Ectodermal cell (in vitro differentiated cells): Measurements from ENCODE around the gene PARD3B.

Experiments
- H3K27ac ChIP-seq: 2 replicates; pipeline ENCODE4 v1.7.0; 2013; ENCODE audit warnings: mild to moderate bottlenecking, low read depth, low read length; ENCODE audit not compliant: insufficient read depth, poor library complexity, severe bottlenecking
- H3K27me3 ChIP-seq: 2 replicates; pipeline ENCODE4 v1.7.0; 2013; ENCODE audit warnings: mild to moderate bottlenecking, low read length; ENCODE audit not compliant: insufficient read depth, control insufficient read depth, poor library complexity, severe bottlenecking
- H3K36me3 ChIP-seq: one replicate; pipeline ENCODE4 v1.7.0; 2013; ENCODE audit warnings: low read length; ENCODE audit not compliant: control insufficient read depth, insufficient read depth
- H3K4me1 ChIP-seq: one replicate; pipeline ENCODE4 v1.7.0; 2013; ENCODE audit warnings: low read length; ENCODE audit not compliant: control insufficient read depth, insufficient read depth
- H3K4me3 ChIP-seq: 2 replicates; pipeline ENCODE4 v1.7.0; 2013; ENCODE audit warnings: low read depth, low read length, control low read depth; ENCODE audit not compliant: insufficient read depth
- H3K9me3 ChIP-seq: 2 replicates; pipeline ENCODE4 v1.7.0; 2013; ENCODE audit warnings: mild to moderate bottlenecking, low read length, moderate library complexity; ENCODE audit not compliant: control insufficient read depth
- WGBS, 2 experiments: methylation state at CpG; one replicate each; pipeline ENCODE4 v1.1.7; 2013; ENCODE audit warnings: missing lambda C conversion rate in 2 of 2; 5-methylcytosine and 5-hydroxymethylcytosine counted together

PARD3B gene

GRCh38 chr2:205290299-205290698 is 745.0 kb downstream of the PARD3B start:
- no CpG with 5 or more reads among the region's 1 CpG for WGBS, 2 experiments
- Histone ChIP-seq H3K4me3 (no peak overlapping the region), H3K27ac (no peak overlapping the region), H3K4me1 (no peaks in the 10 kb centered on the region), H3K27me3 (no peaks in the 10 kb centered on the region), H3K36me3 (no peaks in the 10 kb centered on the region), H3K9me3 (no peaks in the 10 kb centered on the region)

GRCh38 chr2:205292665-205293295 is 747.5 kb downstream of the PARD3B start:
- no peaks in the 10 kb centered on the region for H3K27me3 ChIP-seq
- WGBS, 2 experiments, result no CpG with 5 or more reads among the region's 1 CpG
- no peaks in the 10 kb centered on the region for H3K9me3 ChIP-seq
- no peaks in the 10 kb centered on the region for H3K4me1 ChIP-seq
- no peak overlapping the region for H3K4me3 ChIP-seq
- no peak overlapping the region for H3K27ac ChIP-seq
- no peaks in the 10 kb centered on the region for H3K36me3 ChIP-seq

GRCh38 chr2:205293559-205293958 is 748.3 kb downstream of the PARD3B start:
- no peaks in the 10 kb centered on the region for H3K36me3 ChIP-seq
- H3K27ac ChIP-seq, result no peak overlapping the region
- no peaks in the 10 kb centered on the region for H3K27me3 ChIP-seq
- H3K4me3 ChIP-seq, result no peak overlapping the region
- no peaks in the 10 kb centered on the region for H3K9me3 ChIP-seq
- no peaks in the 10 kb centered on the region for H3K4me1 ChIP-seq

- Histone ChIP-seq H3K9me3 (no peaks in the 10 kb centered on the region), H3K4me1 (peaks cover 5% of the 10 kb centered on the region), H3K27me3 (no peaks in the 10 kb centered on the region), H3K4me3 (no peak overlapping the region), H3K36me3 (no peaks in the 10 kb centered on the region), H3K27ac (no peak overlapping the region)
- WGBS, 2 experiments, result 97 to 100% methylated on average over 2 to 4 of the region's 4 CpGs
Observed at GRCh38 chr2:205296959-205297358, 751.7 kb downstream of the PARD3B start.

GRCh38 chr2:205297368-205297767 is 752.1 kb downstream of the PARD3B start:
- H3K36me3 ChIP-seq, result no peaks in the 10 kb centered on the region
- H3K27ac ChIP-seq, result no peak overlapping the region
- no peaks in the 10 kb centered on the region for H3K9me3 ChIP-seq
- H3K27me3 ChIP-seq, result no peaks in the 10 kb centered on the region
- peaks cover 5% of the 10 kb centered on the region for H3K4me1 ChIP-seq
- H3K4me3 ChIP-seq, result no peak overlapping the region

GRCh38 chr2:205297846-205298245 is 752.6 kb downstream of the PARD3B start:
- H3K4me1 ChIP-seq, result peaks cover 5% of the 10 kb centered on the region
- no peaks in the 10 kb centered on the region for H3K27me3 ChIP-seq
- 89 to 94% methylated on average over 4 of the region's 4 CpGs for WGBS, 2 experiments
- H3K27ac ChIP-seq, result no peak overlapping the region
- no peaks in the 10 kb centered on the region for H3K9me3 ChIP-seq
- H3K4me3 ChIP-seq, result no peak overlapping the region
- H3K36me3 ChIP-seq, result no peaks in the 10 kb centered on the region

- no peak overlapping the region for H3K27ac ChIP-seq
- WGBS, 2 experiments, result 60 to 73% methylated on average over 3 to 5 of the region's 5 CpGs
- no peak overlapping the region for H3K4me3 ChIP-seq
- H3K27me3 ChIP-seq, result no peaks in the 10 kb centered on the region
- H3K9me3 ChIP-seq, result no peaks in the 10 kb centered on the region
- no peaks in the 10 kb centered on the region for H3K4me1 ChIP-seq
- no peaks in the 10 kb centered on the region for H3K36me3 ChIP-seq
Observed at GRCh38 chr2:205311201-205311600, 765.9 kb downstream of the PARD3B start.

GRCh38 chr2:205321231-205321630 is 776.0 kb downstream of the PARD3B start:
- Histone ChIP-seq H3K9me3 (no peaks in the 10 kb centered on the region), H3K4me3 (no peak overlapping the region), H3K4me1 (no peaks in the 10 kb centered on the region), H3K27me3 (no peaks in the 10 kb centered on the region), H3K36me3 (no peaks in the 10 kb centered on the region), H3K27ac (no peak overlapping the region)
- WGBS, 2 experiments, result 92% methylated on average over 2 of the region's 2 CpGs

GRCh38 chr2:205323929-205324328 is 778.7 kb downstream of the PARD3B start:
- H3K36me3 ChIP-seq, result no peaks in the 10 kb centered on the region
- WGBS, 2 experiments, result 100% methylated on average over 1 of the region's 2 CpGs; no CpG with 5 or more reads in 1 of the 2 experiments
- H3K27me3 ChIP-seq, result no peaks in the 10 kb centered on the region
- no peaks in the 10 kb centered on the region for H3K9me3 ChIP-seq
- H3K27ac ChIP-seq, result no peak overlapping the region
- no peak overlapping the region for H3K4me3 ChIP-seq
- no peaks in the 10 kb centered on the region for H3K4me1 ChIP-seq

GRCh38 chr2:205324355-205324754 is 779.1 kb downstream of the PARD3B start:
- no peaks in the 10 kb centered on the region for H3K9me3 ChIP-seq
- H3K27me3 ChIP-seq, result no peaks in the 10 kb centered on the region
- H3K36me3 ChIP-seq, result no peaks in the 10 kb centered on the region
- H3K4me3 ChIP-seq, result no peak overlapping the region
- no peak overlapping the region for H3K27ac ChIP-seq
- no peaks in the 10 kb centered on the region for H3K4me1 ChIP-seq

GRCh38 chr2:205333351-205333750 is 788.1 kb downstream of the PARD3B start:
- no peaks in the 10 kb centered on the region for H3K27me3 ChIP-seq
- H3K9me3 ChIP-seq, result no peaks in the 10 kb centered on the region
- no peaks in the 10 kb centered on the region for H3K4me1 ChIP-seq
- no peak overlapping the region for H3K4me3 ChIP-seq
- no peak overlapping the region for H3K27ac ChIP-seq
- no peaks in the 10 kb centered on the region for H3K36me3 ChIP-seq
- 88 to 100% methylated on average over 1 of the region's 1 CpG for WGBS, 2 experiments
